ENCODE measurements around the gene SPEF1. TPM values are rescaled to one million over a fixed set of nuclear protein-coding genes. Genes with fewer than 3 reads are reported as not detected.

The SPEF1 gene
- total and polyA plus RNA-seq, 10 of the 15 experiments (the other 5 are each of a cell fraction or from before 2014, with no cell fraction given): 0.12 TPM; not detected in 9

GRCh38 chr20:3818155-3819151 is 37.2 kb upstream of the SPEF1 start:
- Histone ChIP-seq H3K4me2 (ENCODE audit: control insufficient read depth, insufficient read depth) (no peak overlapping the region), H3K27me3 (replicated peaks in 1 of 2; ENCODE audit: control insufficient read depth in 2 of 2, insufficient read depth in 2 of 2, low read length in 1 of 2) (no peaks in the 10 kb centered on the region), H3K9ac (ENCODE audit: control insufficient read depth, insufficient read depth, low read length) (no peak overlapping the region), H3K27ac (ENCODE audit: control insufficient read depth, insufficient read depth) (no peak overlapping the region), H2AFZ (ENCODE audit: control insufficient read depth, low read depth, low read length) (peak overlapping the region; percentile 55), H3K9me3 (replicated peaks; ENCODE audit: control insufficient read depth, insufficient read depth, low read length) (no peaks in the 10 kb centered on the region), H4K20me1 (ENCODE audit: control insufficient read depth, insufficient read depth) (no peaks in the 10 kb centered on the region), H3K4me1 (ENCODE audit: control insufficient read depth, insufficient read depth, low read length) (peaks cover 5% of the 10 kb centered on the region), H3K4me3 (no peak overlapping the region), H3K79me2 (ENCODE audit: control insufficient read depth, insufficient read depth, low read length) (peaks cover 7% of the 10 kb centered on the region), H3K36me3 (ENCODE audit: control insufficient read depth in 2 of 2, insufficient read depth in 2 of 2, low read length in 1 of 2) (peaks cover 0 to under 1% of the 10 kb centered on the region in 2 experiments; a peak in 3 of 4 replicates)
- ChIA-PET CTCF (interaction anchor here (0.8 to 5.5 kb wide), 11 partner anchors 9 to 255 kb away, joined by 3 to 85 read pairs (median 5); partner anchors contain the start of genes CDC25B, CENPB and SPEF1), POLR2A (interaction anchor here (0.5 to 1.0 kb wide), 8 partner anchors 18 to 254 kb away, joined by 3 to 9 read pairs (median 4); partner anchors contain the start of gene RNF24), RAD21 (ENCODE audit: unreplicated experiment) (interaction anchor here (0.7 to 2.4 kb wide), 5 partner anchors 19 to 125 kb away, joined by 3 to 11 read pairs (median 4); partner anchors contain the start of genes ADISSP, CDC25B and CENPB), SMC1A (ENCODE audit: uncharacterized antibody, unreplicated experiment) (interaction anchor here (0.6 to 4.5 kb wide), 11 partner anchors 8 to 102 kb away, joined by 3 to 43 read pairs (median 4); partner anchors contain the start of genes CDC25B and CENPB)
- ATAC-seq (peak; percentile 62), DNase-seq (ENCODE audit: low read depth, low spot score) (no peak), FAIRE-seq (no peak)
- intact Hi-C loops (cut with micrococcal nuclease; ENCODE audit: unreplicated experiment): no loop called here
- TF ChIP-seq IKZF1 (conservative IDR thresholded peaks at IDR 0.05) (0 out of 2 replicates have a peak, but pooled peaks have one; percentile 30), BHLHE40 (IDR thresholded peaks at IDR 0.05; ENCODE audit: borderline replicate concordance in 1 of 2, low read depth in 2 of 2, low read length in 1 of 2) (0 out of 4 replicates have a peak, but pooled peaks of 1 of the 2 experiments have one; percentile 18), HDAC2 (IDR thresholded peaks at IDR 0.05) (no peak), SMC3 (IDR thresholded peaks at IDR 0.05; ENCODE audit: borderline replicate concordance, low read length) (peak; percentile 10; the same call in 1 of the 2 replicates), RUNX3 (IDR thresholded peaks at IDR 0.05; ENCODE audit: low read length) (peak; percentile 16; the same call in 1 of the 2 replicates), TCF3 (IDR thresholded peaks at IDR 0.05; ENCODE audit: borderline replicate concordance, insufficient read depth, low read depth, low read length) (peak; percentile 58; the same call in 1 of the 2 replicates), TCF12 (IDR thresholded peaks at IDR 0.05; ENCODE audit: low read depth, low read length) (peak; percentile 44; the same call in 1 of the 2 replicates), HDAC6 (IDR thresholded peaks at IDR 0.05; ENCODE audit: unreplicated experiment) (no peak), PRDM15 (CRISPR knock-in tag; IDR thresholded peaks at IDR 0.05) (no peak), CTCF (IDR thresholded peaks at IDR 0.05 in 2 of 3, conservative IDR thresholded peaks at IDR 0.05 in 1 of 3; ENCODE audit: control insufficient read depth in 2 of 3, extremely low read depth in 1 of 3, insufficient read depth in 1 of 3, low read depth in 3 of 3, low read length in 3 of 3) (peak; percentile 46 to 75 (median 52)), POLR2A (IDR thresholded peaks at IDR 0.05; ENCODE audit: low read depth, low read length) (no peak), RAD21 (IDR thresholded peaks at IDR 0.05; ENCODE audit: insufficient read depth, low read depth, low read length) (peak; percentile 37; the same call in 1 of the 2 replicates)
- WGBS (ENCODE audit: insufficient coverage, insufficient replicate concordance, low lambda C conversion rate, missing lambda C conversion rate): 89% methylated on average over 8 of the region's 8 CpGs
- no TSS peak for BruUV-seq (replicated peaks)
- in situ Hi-C loops (cut with MboI): no loop called here
